Calu3 (cell line): ENCODE measurements around the gene CYP51A1. TPM values are rescaled to one million over a fixed set of nuclear protein-coding genes. Genes with fewer than 3 reads are reported as not detected.
"Not testable (repeated sequence)": the region's sequence is repeated elsewhere in the genome, so short reads cannot be mapped to it uniquely, and the experiment has no call there.

Source experiments
- Bru-seq: library from RNA; stranded (reverse); fragments of 400-500 nt; gene quantifications from one replicate; lab custom pipeline; 2021; lab: Mats Ljungman, UMichigan
- BruChase-seq, 2 experiments: library from RNA; stranded (reverse); fragments of 400-500 nt; gene quantifications; one replicate each; lab custom pipeline; 2021; lab: Mats Ljungman, UMichigan
- BruUV-seq: library from RNA; stranded (reverse); fragments of 400-500 nt; replicated peaks from 2 replicates; lab custom pipeline; 2021; lab: Mats Ljungman, UMichigan
- CTCF ChIA-PET: fragments of 300-600 bp; sonication (Branson Sonifier 250); formaldehyde crosslinking; loops from one replicate; lab custom pipeline; 2022; ENCODE audit warnings: antibody characterized with exemption; lab: Charles Lee
- DNase-seq: peaks from one replicate; pipeline ENCODE4 v3.0.0; 2022
- H3K27ac Mint-ChIP-seq: one replicate; pipeline ENCODE4 v1.8.0; 2022; ENCODE audit warnings: mixed read lengths; ENCODE audit not compliant: unreplicated experiment
- H3K27me3 Mint-ChIP-seq: one replicate; pipeline ENCODE4 v1.8.0; 2022; ENCODE audit warnings: mixed read lengths; ENCODE audit not compliant: unreplicated experiment
- H3K36me3 Mint-ChIP-seq: one replicate; pipeline ENCODE4 v1.8.0; 2022; ENCODE audit warnings: mild to moderate bottlenecking, moderate library complexity, mixed read lengths; ENCODE audit not compliant: insufficient read depth, unreplicated experiment
- H3K4me1 Mint-ChIP-seq: one replicate; pipeline ENCODE4 v1.8.0; 2022; ENCODE audit warnings: mild to moderate bottlenecking, low read depth, mixed read lengths; ENCODE audit not compliant: unreplicated experiment
- H3K4me3 Mint-ChIP-seq: one replicate; pipeline ENCODE4 v1.8.0; 2022; ENCODE audit warnings: mild to moderate bottlenecking, low read depth, moderate library complexity, mixed read lengths; ENCODE audit not compliant: unreplicated experiment
- H3K9me3 Mint-ChIP-seq: one replicate; pipeline ENCODE4 v1.8.0; 2022; ENCODE audit warnings: low read depth, mixed read lengths; ENCODE audit not compliant: unreplicated experiment
- CTCF ChIP-seq: fragments of 200-600 bp; IDR thresholded peaks from one replicate; pipeline ENCODE4 v1.8.0; 2022; ENCODE audit warnings: antibody characterized with exemption; ENCODE audit not compliant: unreplicated experiment
- intact Hi-C: fragments of 100-400 bp; cut with micrococcal nuclease; formaldehyde crosslinking; loops from one replicate; pipeline ENCODE4 v1.10.0; 2022; ENCODE audit not compliant: unreplicated experiment
- long read RNA-seq: library from polyadenylated mRNA; stranded (forward); transcript quantifications from one replicate; pipeline ENCODE4 v2.0.0, GENCODE V29; 2022
- total RNA-seq: library from RNA; stranded (reverse); gene quantifications from 2 replicates; pipeline ENCODE4 v1.2.3, GENCODE V29; 2022

The CYP51A1 gene
- total RNA-seq (99.5 and 105 TPM in 2 replicates), Bru-seq, nascent RNA (percentile 93 among the genes with signal in this experiment), BruChase-seq, experiment 1, labeled RNA remaining after a 6-hour chase (percentile 97 among the genes with signal in this experiment), BruChase-seq, experiment 2, labeled RNA remaining after a 2-hour chase (percentile 95 among the genes with signal in this experiment)
- long read RNA-seq, transcript CYP51A1-203 (10 exons, 1,729 nt): minor isoform, 5 of 180 reads
- long read RNA-seq, transcript CYP51A1-201 (10 exons, 3,210 nt): major isoform, 169 of 180 reads
- long read RNA-seq, partial matches to known transcripts: 2 of 180 reads
- long read RNA-seq, other reads (novel, unspliced or antisense): 3 of 180 reads

- no TSS peak for BruUV-seq
- peak; percentile 87 for DNase-seq
- Mint-ChIP-seq H3K36me3 (peaks cover 43% of the 10 kb centered on the region), H3K27ac (peak within 1 kb of the TSS; percentile 76), H3K4me1 (peaks cover 31% of the 10 kb centered on the region), H3K9me3 (no peaks in the 10 kb centered on the region), H3K4me3 (peak within 1 kb of the TSS; percentile 96), H3K27me3 (no peaks in the 10 kb centered on the region)
- CTCF ChIA-PET: no interaction called here
- intact Hi-C loops: loop anchor here (5.0 kb wide), 1 partner anchor 313 kb away; the partner anchor contains the start of gene GATAD1
- TF ChIP-seq CTCF: no peak
These were observed at the start of gene CYP51A1 for GRCh38 chr7:92134271-92135051. Gene CYP51A1 (minus strand): TSS chr7:92134477. CDS start chr7:92134364, 113 bp downstream.

- Mint-ChIP-seq H3K27ac (no peak within 1 kb of the TSS), H3K9me3 (no peaks in the 10 kb centered on the region), H3K4me1 (no peaks in the 10 kb centered on the region), H3K4me3 (peak within 1 kb of the TSS; percentile 73), H3K27me3 (no peaks in the 10 kb centered on the region), H3K36me3 (peaks cover 7% of the 10 kb centered on the region)
- DNase-seq: peak; percentile 92
- intact Hi-C loops: no loop called here
- BruUV-seq: no TSS peak
- TF ChIP-seq CTCF: peak; percentile 89
- CTCF ChIA-PET: interaction anchor here (0.9 kb wide), 1 partner anchor 268 kb away, joined by 4 read pairs; the partner anchor contains the start of gene GATAD1
These were observed 44.9 kb upstream of the CYP51A1 start, which contains the start of gene LRRD1 for GRCh38 chr7:92178928-92179924. Gene LRRD1 (minus strand): TSS chr7:92179142. CDS start chr7:92165202, 13,940 bp downstream.

GRCh38 chr7:92177362-92177761 lies 43.1 kb upstream of the CYP51A1 start:
- Mint-ChIP-seq H3K27me3 (no peaks in the 10 kb centered on the region), H3K36me3 (peaks cover 7% of the 10 kb centered on the region), H3K4me1 (no peaks in the 10 kb centered on the region), H3K27ac (no peak overlapping the region), H3K4me3 (no peak overlapping the region), H3K9me3 (no peaks in the 10 kb centered on the region)
- BruUV-seq: no TSS peak
- TF ChIP-seq CTCF: no peak
- DNase-seq: no peak
- CTCF ChIA-PET: no interaction called here
- intact Hi-C loops: no loop called here

- H3K36me3 Mint-ChIP-seq, H3K27ac Mint-ChIP-seq, H3K27me3 Mint-ChIP-seq, DNase-seq, CTCF ChIA-PET, intact Hi-C loops, H3K4me3 Mint-ChIP-seq, H3K9me3 Mint-ChIP-seq, H3K4me1 Mint-ChIP-seq, BruUV-seq: not testable (repeated sequence)
These were observed 35.3 kb upstream of the CYP51A1 start for GRCh38 chr7:92169529-92169928.
